ENCODE results near the gene JARID2. TPM values are rescaled to one million over a fixed set of nuclear protein-coding genes. Genes with fewer than 3 reads are reported as not detected.

JARID2 gene
- total and polyA plus RNA-seq, 3 donors from 2014 or later, result 36.1 to 60.8 (median 53.7) TPM

- 90 to 97% methylated on average over 1 of the region's 1 CpG for WGBS, 2 donors
- Histone ChIP-seq H3K9me3 (no peaks in the 10 kb centered on the region), H3K27me3 (no peaks in the 10 kb centered on the region), H3K27ac (peak overlapping the region; percentile 35 to 79), H3K4me3 (no peak overlapping the region), H3K4me1 (peaks cover 62% of the 10 kb centered on the region), H3K36me3 (ENCODE audit: low read depth, missing control alignments) (no peaks in the 10 kb centered on the region)
- no peak for DNase-seq
- no peak for TF ChIP-seq POLR2A (IDR thresholded peaks at IDR 0.05)
- TF ChIP-seq CTCF (IDR thresholded peaks at IDR 0.05), result no peak
- intact Hi-C loops (cut with DNase I; ENCODE audit: low total_unique reads), result no loop called here
Observed at GRCh38 chr6:15269619-15270018, 23.8 kb downstream of the JARID2 start.

DNA sequence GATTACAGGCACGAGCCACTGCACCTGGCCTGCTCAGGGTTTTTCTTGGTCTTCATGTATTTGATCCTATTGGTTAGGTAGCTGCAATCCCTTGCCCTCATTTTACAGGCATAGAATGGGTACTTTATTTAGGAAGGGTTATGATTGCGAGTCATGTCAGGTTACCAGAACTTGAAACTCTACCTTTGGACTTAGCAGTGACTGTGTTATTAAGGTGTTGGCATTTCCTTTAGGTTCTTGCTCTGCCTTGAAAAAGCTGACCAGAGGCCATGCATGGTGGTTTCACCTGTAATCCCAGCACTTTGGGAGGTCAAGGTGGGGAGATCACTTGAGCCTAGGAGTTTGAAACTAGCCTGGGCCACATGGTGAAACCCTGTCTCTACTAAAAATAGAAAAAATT, 24.5 kb downstream of the JARID2 start:
- no peak for DNase-seq
- peaks cover 59% of the 10 kb centered on the region for H3K4me1 ChIP-seq
- no peak for TF ChIP-seq CTCF (IDR thresholded peaks at IDR 0.05)
- no peak for TF ChIP-seq POLR2A (IDR thresholded peaks at IDR 0.05)
- no peaks in the 10 kb centered on the region for H3K36me3 ChIP-seq (ENCODE audit: low read depth, missing control alignments)
- no peaks in the 10 kb centered on the region for H3K9me3 ChIP-seq
- H3K4me3 ChIP-seq, result no peak overlapping the region
- intact Hi-C loops (cut with DNase I; ENCODE audit: low total_unique reads), result no loop called here
- 93 to 100% methylated on average over 2 of the region's 2 CpGs for WGBS, 2 donors
- peak overlapping the region; percentile 15 to 79 for H3K27ac ChIP-seq
- H3K27me3 ChIP-seq, result no peaks in the 10 kb centered on the region

DNA sequence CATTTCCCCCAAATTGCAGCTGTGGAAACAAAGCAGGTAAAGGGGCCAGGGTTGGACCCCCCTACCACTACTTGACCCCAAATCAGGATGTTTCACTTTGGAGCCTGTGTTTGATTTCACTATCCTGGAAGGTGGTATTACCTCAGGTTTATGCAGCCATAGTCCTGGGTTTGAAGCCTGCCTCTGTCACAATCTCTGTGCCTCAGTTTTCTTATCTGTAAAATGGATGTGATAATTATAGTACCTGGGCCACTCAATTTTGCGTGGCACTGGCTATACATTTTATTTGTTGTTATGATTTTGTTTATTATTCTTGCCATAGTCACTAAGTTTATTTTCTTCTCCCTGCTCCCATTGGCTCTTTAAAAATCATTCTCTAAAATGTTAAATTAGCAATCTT, 26.7 kb downstream of the JARID2 start:
- H3K9me3 ChIP-seq, result no peaks in the 10 kb centered on the region
- intact Hi-C loops (cut with DNase I; ENCODE audit: low total_unique reads), result no loop called here
- no peaks in the 10 kb centered on the region for H3K36me3 ChIP-seq (ENCODE audit: low read depth, missing control alignments)
- H3K4me1 ChIP-seq, result peaks cover 39% of the 10 kb centered on the region
- H3K27ac ChIP-seq, result peak overlapping the region in 1 of 2 donors; percentile 79
- no peak for TF ChIP-seq POLR2A (IDR thresholded peaks at IDR 0.05)
- 85 to 95% methylated on average over 1 of the region's 1 CpG for WGBS, 2 donors
- no peaks in the 10 kb centered on the region for H3K27me3 ChIP-seq
- DNase-seq, result no peak
- H3K4me3 ChIP-seq, result no peak overlapping the region

DNA sequence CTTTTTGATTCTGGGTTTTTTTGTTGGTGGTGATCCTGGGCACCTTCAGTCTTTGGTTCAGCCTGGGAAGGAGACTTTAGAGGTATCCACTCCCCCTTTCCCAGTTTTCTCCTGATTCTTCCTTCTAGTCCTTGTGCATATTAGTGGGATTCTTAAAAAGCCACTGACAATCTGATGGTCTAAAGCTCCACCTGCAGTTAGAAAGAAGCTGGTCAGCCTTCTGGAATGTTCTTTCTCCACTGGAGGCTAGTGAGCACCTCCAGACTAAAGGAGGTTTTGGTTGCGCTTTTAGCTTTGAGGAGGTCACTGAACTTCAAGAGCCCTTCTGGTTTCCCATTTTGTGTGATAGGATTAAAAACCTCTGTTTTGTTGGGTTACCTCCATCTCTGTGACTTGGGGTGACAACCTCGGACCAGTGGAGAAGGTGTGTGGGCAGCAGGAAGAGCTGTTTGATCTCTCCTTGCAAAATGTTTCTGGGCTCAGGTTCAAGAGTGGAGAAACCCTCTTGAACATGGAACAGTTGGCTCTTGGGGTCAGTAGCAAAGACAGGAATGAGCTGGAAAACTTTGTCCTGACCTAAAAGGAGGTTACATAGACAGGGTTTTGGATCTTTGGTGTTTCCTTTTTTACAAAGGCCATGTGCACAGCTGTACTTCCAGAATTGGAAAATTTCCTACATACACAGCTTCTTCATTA, 29.0 kb downstream of the JARID2 start:
- no peaks in the 10 kb centered on the region for H3K36me3 ChIP-seq (ENCODE audit: low read depth, missing control alignments)
- 49 to 62% methylated on average over 2 of the region's 2 CpGs for WGBS, 2 donors
- DNase-seq, result no peak
- TF ChIP-seq POLR2A (IDR thresholded peaks at IDR 0.05) (no peak), CTCF (IDR thresholded peaks at IDR 0.05) (peak in 1 of 3 experiments; percentile 15)
- intact Hi-C loops (cut with DNase I; ENCODE audit: low total_unique reads), result no loop called here
- no peak overlapping the region for H3K27ac ChIP-seq
- no peak overlapping the region for H3K4me3 ChIP-seq
- H3K9me3 ChIP-seq, result no peaks in the 10 kb centered on the region
- no peaks in the 10 kb centered on the region for H3K27me3 ChIP-seq
- H3K4me1 ChIP-seq, result peaks cover 21% of the 10 kb centered on the region

DNA sequence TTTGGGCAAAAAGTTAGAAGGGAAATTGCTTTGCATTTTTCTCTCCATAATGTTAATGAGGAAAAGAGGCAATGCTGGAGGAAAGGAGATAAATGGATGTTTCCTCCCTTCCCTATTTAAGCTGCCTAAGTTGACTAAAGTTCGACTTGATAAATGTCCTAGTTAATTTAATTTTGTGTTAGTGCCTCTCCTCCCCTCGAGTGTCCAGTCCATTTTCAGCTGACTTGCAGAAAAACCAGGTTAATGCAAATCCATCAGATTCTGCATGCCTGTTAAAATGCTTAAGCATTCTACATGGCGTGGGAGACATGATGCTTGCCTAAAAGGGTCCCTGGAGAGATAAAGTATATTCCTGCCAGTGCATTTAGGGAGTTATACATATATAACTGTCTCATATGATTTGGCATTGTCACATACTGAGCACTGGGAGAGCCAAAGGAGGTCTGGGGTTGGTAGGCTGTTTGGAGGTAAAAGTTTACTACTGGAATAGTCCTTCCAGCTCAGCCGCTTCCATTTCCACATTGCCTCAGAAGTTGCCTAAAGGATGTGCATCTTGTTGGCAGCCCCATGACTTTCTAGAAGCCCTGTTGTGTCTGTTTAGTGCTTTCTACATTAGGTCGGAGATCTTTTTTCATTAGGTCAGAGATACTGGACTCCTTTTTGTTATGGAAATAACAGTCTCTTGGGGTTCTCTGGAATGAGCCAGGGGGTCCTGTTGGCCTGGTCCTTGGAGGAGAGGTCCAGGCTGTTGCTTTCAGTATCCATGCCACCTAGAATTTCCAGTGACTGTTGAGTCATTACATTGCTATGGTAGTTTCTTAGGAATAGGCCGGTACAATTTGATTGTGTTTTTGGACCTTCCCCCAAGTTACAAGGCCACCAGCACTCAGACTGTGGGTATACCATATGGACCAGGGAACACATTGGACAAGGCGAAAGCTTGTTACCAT, 30.4 kb downstream of the JARID2 start:
- no peaks in the 10 kb centered on the region for H3K27me3 ChIP-seq
- H3K36me3 ChIP-seq (ENCODE audit: low read depth, missing control alignments), result no peaks in the 10 kb centered on the region
- TF ChIP-seq CTCF (IDR thresholded peaks at IDR 0.05) (no peak), POLR2A (IDR thresholded peaks at IDR 0.05) (no peak)
- DNase-seq, result no peak
- no peak overlapping the region for H3K4me3 ChIP-seq
- H3K27ac ChIP-seq, result no peak overlapping the region
- no peaks in the 10 kb centered on the region for H3K9me3 ChIP-seq
- peaks cover 10% of the 10 kb centered on the region for H3K4me1 ChIP-seq
- intact Hi-C loops (cut with DNase I; ENCODE audit: low total_unique reads), result no loop called here
- 79 to 85% methylated on average over 7 of the region's 7 CpGs for WGBS, 2 donors

Data from testis (tissue), 3 donors.